Measurements from ENCODE around the gene TMEM131. TPM values are rescaled to one million over a fixed set of nuclear protein-coding genes. Genes with fewer than 3 reads are reported as not detected.

TMEM131 gene
- total and polyA plus RNA-seq, 7 experiments from 2014 or later = 10.6 to 46.4 (median 40.5) TPM

DNA sequence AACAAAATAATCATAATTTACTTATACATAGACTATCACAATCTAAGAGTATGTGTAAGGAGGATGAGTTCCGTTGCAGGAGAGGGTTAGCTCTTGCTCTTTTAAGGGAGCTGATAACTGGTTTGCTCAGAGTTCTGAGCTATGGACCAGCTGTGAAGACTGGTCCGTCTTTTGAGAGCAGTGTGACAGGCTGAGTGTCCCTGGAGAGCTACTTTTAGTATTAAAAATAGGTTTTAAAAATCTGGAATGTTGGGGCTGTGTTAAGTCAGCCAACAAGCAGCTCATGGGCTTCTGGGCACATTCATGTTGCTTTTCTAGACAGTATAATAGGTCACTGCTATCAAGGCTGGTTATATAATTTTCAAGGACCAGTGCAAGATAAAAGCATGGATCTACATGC lies 41.5 kb upstream of the TMEM131 start:
- POLR2A ChIA-PET = no interaction called here
- peaks cover 0 to 16% (median 11%) of the 10 kb centered on the region in 5 donors for H3K27me3 Mint-ChIP-seq
- peaks cover 0 to 8% (median 2%) of the 10 kb centered on the region in 11 donors for H3K9me3 Mint-ChIP-seq
- Histone ChIP-seq H3K4me1 (ENCODE audit: control insufficient read depth in 2 of 2, insufficient read depth in 2 of 2, low read length in 2 of 2) (no peaks in the 10 kb centered on the region), H3K27ac (ENCODE audit: low read depth, low read length) (no peak overlapping the region), H3K36me3 (ENCODE audit: control insufficient read depth in 2 of 3, insufficient read depth in 3 of 3, low read length in 3 of 3) (no peaks in the 10 kb centered on the region), H3K4me3 (ENCODE audit: low read length) (no peak overlapping the region), H3K27me3 (ENCODE audit: control insufficient read depth in 2 of 2, insufficient read depth in 2 of 2, low read length in 2 of 2) (no peaks in the 10 kb centered on the region), H3K9me3 (ENCODE audit: control insufficient read depth in 2 of 3, low read length in 3 of 3) (no peaks in the 10 kb centered on the region)
- CTCF ChIA-PET = no interaction called here
- DNase-seq (no peak), ATAC-seq (no peak)
- no peaks in the 10 kb centered on the region for H3K4me1 Mint-ChIP-seq
- no peak overlapping the region for H3K4me3 Mint-ChIP-seq
- no peak overlapping the region for H3K27ac Mint-ChIP-seq
- H3K36me3 Mint-ChIP-seq = no peaks in the 10 kb centered on the region
- intact Hi-C loops (cut with micrococcal nuclease) = no loop called here

DNA sequence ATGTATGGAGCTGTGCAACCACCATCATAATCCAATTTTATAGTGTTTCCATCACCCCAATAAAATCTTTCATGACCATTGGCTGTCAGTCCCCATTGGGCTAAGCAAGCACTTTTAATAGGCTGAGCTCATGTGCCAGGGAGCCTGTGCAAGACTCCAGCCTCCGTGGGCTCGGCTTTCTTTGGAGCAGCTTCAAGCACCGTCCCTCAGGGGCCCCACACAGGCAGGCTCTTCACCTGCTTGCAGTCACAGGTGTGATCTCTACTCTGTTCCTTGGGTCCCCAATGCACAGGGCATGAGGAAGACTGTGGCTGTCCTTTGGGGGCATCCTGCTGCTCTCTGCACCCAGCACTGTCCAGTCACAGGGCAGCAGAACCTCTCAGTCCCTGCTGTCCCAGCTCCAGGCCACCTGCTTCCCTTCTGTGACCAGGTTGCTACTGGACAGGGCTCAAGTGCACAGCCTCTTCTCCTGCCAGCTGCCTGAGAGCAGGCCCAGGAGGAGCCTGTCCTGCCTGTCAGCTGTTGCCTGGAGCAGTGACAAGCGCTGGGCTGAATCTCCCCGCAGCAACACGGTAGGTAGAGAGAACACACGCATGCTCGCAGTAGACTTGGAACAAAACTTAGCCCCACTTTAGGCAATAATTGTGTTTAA lies 40.7 kb upstream of the TMEM131 start:
- no peak for DNase-seq
- Mint-ChIP-seq H3K27me3 (peaks cover 0 to 14% (median 5%) of the 10 kb centered on the region in 5 donors), H3K4me3 (no peak overlapping the region), H3K4me1 (no peaks in the 10 kb centered on the region), H3K27ac (no peak overlapping the region), H3K9me3 (peaks cover 0 to 3% (median 0%) of the 10 kb centered on the region in 11 donors), H3K36me3 (no peaks in the 10 kb centered on the region)
- intact Hi-C loops (cut with micrococcal nuclease) = no loop called here
- POLR2A ChIA-PET = no interaction called here
- Histone ChIP-seq H3K36me3 (ENCODE audit: control insufficient read depth in 2 of 3, insufficient read depth in 3 of 3, low read length in 3 of 3) (no peaks in the 10 kb centered on the region), H3K4me1 (ENCODE audit: control insufficient read depth in 2 of 2, insufficient read depth in 2 of 2, low read length in 2 of 2) (no peaks in the 10 kb centered on the region), H3K27ac (ENCODE audit: low read depth, low read length) (no peak overlapping the region), H3K27me3 (ENCODE audit: control insufficient read depth in 2 of 2, insufficient read depth in 2 of 2, low read length in 2 of 2) (no peaks in the 10 kb centered on the region), H3K9me3 (ENCODE audit: control insufficient read depth in 2 of 3, low read length in 3 of 3) (no peaks in the 10 kb centered on the region), H3K4me3 (ENCODE audit: low read length) (no peak overlapping the region)
- CTCF ChIA-PET = no interaction called here
- no peak for ATAC-seq

DNA sequence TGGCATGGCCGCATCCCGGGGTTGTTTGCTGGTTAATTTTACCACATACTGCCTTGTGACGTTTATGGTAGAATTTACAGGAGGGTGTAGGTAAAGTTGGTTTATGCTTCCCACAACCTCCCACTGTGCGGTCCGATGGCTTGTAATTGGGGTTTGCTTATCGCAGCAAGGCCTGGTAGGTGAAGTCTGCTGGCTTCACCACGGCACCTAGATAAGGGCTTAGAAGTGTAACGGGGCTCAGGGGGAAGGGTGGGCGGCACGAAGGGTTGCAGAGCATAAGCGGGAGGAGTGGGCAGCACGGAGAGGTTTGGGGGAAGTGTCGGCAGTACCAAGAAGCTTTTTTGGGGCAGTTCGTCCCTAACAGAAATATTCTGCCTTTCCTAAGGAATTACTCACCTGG lies 39.0 kb upstream of the TMEM131 start:
- Mint-ChIP-seq H3K4me1 (no peaks in the 10 kb centered on the region), H3K27ac (no peak overlapping the region), H3K36me3 (no peaks in the 10 kb centered on the region), H3K9me3 (no peaks in the 10 kb centered on the region), H3K27me3 (peaks cover 0 to 10% (median 0%) of the 10 kb centered on the region in 5 donors), H3K4me3 (no peak overlapping the region)
- POLR2A ChIA-PET = no interaction called here
- DNase-seq = no peak
- Histone ChIP-seq H3K9me3 (ENCODE audit: control insufficient read depth in 2 of 3, low read length in 3 of 3) (no peaks in the 10 kb centered on the region), H3K4me1 (ENCODE audit: control insufficient read depth in 2 of 2, insufficient read depth in 2 of 2, low read length in 2 of 2) (no peaks in the 10 kb centered on the region), H3K27me3 (ENCODE audit: control insufficient read depth in 2 of 2, insufficient read depth in 2 of 2, low read length in 2 of 2) (no peaks in the 10 kb centered on the region), H3K4me3 (ENCODE audit: low read length) (no peak overlapping the region), H3K36me3 (ENCODE audit: control insufficient read depth in 2 of 3, insufficient read depth in 3 of 3, low read length in 3 of 3) (no peaks in the 10 kb centered on the region), H3K27ac (ENCODE audit: low read depth, low read length) (no peak overlapping the region)
- CTCF ChIA-PET = no interaction called here
- intact Hi-C loops (cut with micrococcal nuclease) = no loop called here
- no peak for ATAC-seq

DNA sequence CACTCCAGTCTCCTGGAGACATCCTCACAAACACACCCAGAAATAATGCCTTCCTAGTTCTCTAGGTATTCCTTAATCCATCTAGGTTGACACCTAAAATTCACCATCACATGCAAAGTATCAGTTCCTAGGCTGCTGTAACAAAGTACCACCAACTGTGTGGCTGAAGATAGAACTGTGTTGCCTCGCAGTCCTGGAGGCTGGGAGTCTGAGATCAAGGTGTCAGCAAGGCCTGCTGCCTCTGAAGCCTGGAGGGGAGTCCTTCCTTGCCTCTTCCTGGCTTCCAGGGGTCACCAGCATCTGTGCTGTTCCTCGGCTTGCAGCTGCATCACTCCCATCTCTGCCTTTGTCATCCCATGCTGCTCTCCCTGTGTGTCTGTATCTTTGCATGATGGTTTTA lies 36.3 kb upstream of the TMEM131 start:
- peaks cover 0 to 5% (median 0%) of the 10 kb centered on the region in 5 donors for H3K27me3 Mint-ChIP-seq
- H3K36me3 Mint-ChIP-seq = no peaks in the 10 kb centered on the region
- peaks cover 4 to 5% of the 10 kb centered on the region in 2 donors for H3K4me1 ChIP-seq (ENCODE audit: control insufficient read depth in 2 of 2, insufficient read depth in 2 of 2, low read length in 2 of 2)
- POLR2A ChIA-PET = no interaction called here
- no peak for ATAC-seq
- CTCF ChIA-PET = no interaction called here
- H3K27ac ChIP-seq (ENCODE audit: low read depth, low read length) = no peak overlapping the region
- H3K27ac Mint-ChIP-seq = peak overlapping the region in 1 of 9 donors; percentile 25
- no peak overlapping the region for H3K4me3 ChIP-seq (ENCODE audit: low read length)
- no peaks in the 10 kb centered on the region for H3K9me3 ChIP-seq (ENCODE audit: control insufficient read depth in 2 of 3, low read length in 3 of 3)
- H3K4me1 Mint-ChIP-seq = peaks cover 6 to 16% (median 10%) of the 10 kb centered on the region in 7 donors
- intact Hi-C loops (cut with micrococcal nuclease) = no loop called here
- no peak overlapping the region for H3K4me3 Mint-ChIP-seq
- H3K9me3 Mint-ChIP-seq = no peaks in the 10 kb centered on the region
- no peak for DNase-seq
- H3K36me3 ChIP-seq (ENCODE audit: control insufficient read depth in 2 of 3, insufficient read depth in 3 of 3, low read length in 3 of 3) = no peaks in the 10 kb centered on the region
- no peaks in the 10 kb centered on the region for H3K27me3 ChIP-seq (ENCODE audit: control insufficient read depth in 2 of 2, insufficient read depth in 2 of 2, low read length in 2 of 2)

GRCh38 chr2:98029718-98030222 lies 34.0 kb upstream of the TMEM131 start:
- no peak overlapping the region for H3K4me3 Mint-ChIP-seq
- CTCF ChIA-PET = no interaction called here
- ATAC-seq = no peak

GRCh38 chr2:98028931-98029717 lies 33.4 kb upstream of the TMEM131 start:
- no peak overlapping the region for H3K4me3 ChIP-seq (ENCODE audit: low read length)
- ATAC-seq (no peak), DNase-seq (no peak)
- peaks cover 20 to 28% (median 22%) of the 10 kb centered on the region in 7 donors for H3K4me1 Mint-ChIP-seq
- H3K27ac Mint-ChIP-seq = no peak overlapping the region
- ChIA-PET POLR2A (no interaction called here), CTCF (no interaction called here)
- H3K36me3 Mint-ChIP-seq = no peaks in the 10 kb centered on the region
- no peak overlapping the region for H3K4me3 Mint-ChIP-seq
- H3K9me3 ChIP-seq (ENCODE audit: control insufficient read depth in 2 of 3, low read length in 3 of 3) = no peaks in the 10 kb centered on the region
- intact Hi-C loops (cut with micrococcal nuclease) = no loop called here
- H3K27me3 ChIP-seq (ENCODE audit: control insufficient read depth in 2 of 2, insufficient read depth in 2 of 2, low read length in 2 of 2) = no peaks in the 10 kb centered on the region
- H3K4me1 ChIP-seq (ENCODE audit: control insufficient read depth in 2 of 2, insufficient read depth in 2 of 2, low read length in 2 of 2) = peaks cover 9 to 10% of the 10 kb centered on the region in 2 donors
- no peaks in the 10 kb centered on the region for H3K36me3 ChIP-seq (ENCODE audit: control insufficient read depth in 2 of 3, insufficient read depth in 3 of 3, low read length in 3 of 3)
- H3K27me3 Mint-ChIP-seq = peaks cover 0 to 14% (median 6%) of the 10 kb centered on the region in 5 donors
- no peaks in the 10 kb centered on the region for H3K9me3 Mint-ChIP-seq
- no peak overlapping the region for H3K27ac ChIP-seq (ENCODE audit: low read depth, low read length)

More at GRCh38 chr2:98029718-98030222, 34.0 kb upstream of the TMEM131 start:
- no peak for DNase-seq
- no peaks in the 10 kb centered on the region for H3K36me3 Mint-ChIP-seq
- H3K27me3 Mint-ChIP-seq = peaks cover 0 to 14% (median 6%) of the 10 kb centered on the region in 5 donors
- no peak overlapping the region for H3K27ac ChIP-seq (ENCODE audit: low read depth, low read length)
- H3K27me3 ChIP-seq (ENCODE audit: control insufficient read depth in 2 of 2, insufficient read depth in 2 of 2, low read length in 2 of 2) = no peaks in the 10 kb centered on the region
- intact Hi-C loops (cut with micrococcal nuclease) = no loop called here
- H3K4me1 Mint-ChIP-seq = peaks cover 20 to 28% (median 22%) of the 10 kb centered on the region in 7 donors
- POLR2A ChIA-PET = no interaction called here
- peaks cover 9 to 10% of the 10 kb centered on the region in 2 donors for H3K4me1 ChIP-seq (ENCODE audit: control insufficient read depth in 2 of 2, insufficient read depth in 2 of 2, low read length in 2 of 2)
- no peaks in the 10 kb centered on the region for H3K9me3 ChIP-seq (ENCODE audit: control insufficient read depth in 2 of 3, low read length in 3 of 3)
- no peak overlapping the region for H3K27ac Mint-ChIP-seq
- H3K9me3 Mint-ChIP-seq = no peaks in the 10 kb centered on the region
- H3K36me3 ChIP-seq (ENCODE audit: control insufficient read depth in 2 of 3, insufficient read depth in 3 of 3, low read length in 3 of 3) = no peaks in the 10 kb centered on the region
- no peak overlapping the region for H3K4me3 ChIP-seq (ENCODE audit: low read length)

All from naive thymus-derived CD4-positive, alpha-beta T cell (primary cell).